ENCODE measurements around the gene IRAK2.
A peak's percentile ranks its signal among the peaks of the same experiment; 100 is the strongest.
"Not testable (repeated sequence)": the region's sequence is repeated elsewhere in the genome, so short reads cannot be mapped to it uniquely, and the experiment has no call there.

The IRAK2 gene

DNA sequence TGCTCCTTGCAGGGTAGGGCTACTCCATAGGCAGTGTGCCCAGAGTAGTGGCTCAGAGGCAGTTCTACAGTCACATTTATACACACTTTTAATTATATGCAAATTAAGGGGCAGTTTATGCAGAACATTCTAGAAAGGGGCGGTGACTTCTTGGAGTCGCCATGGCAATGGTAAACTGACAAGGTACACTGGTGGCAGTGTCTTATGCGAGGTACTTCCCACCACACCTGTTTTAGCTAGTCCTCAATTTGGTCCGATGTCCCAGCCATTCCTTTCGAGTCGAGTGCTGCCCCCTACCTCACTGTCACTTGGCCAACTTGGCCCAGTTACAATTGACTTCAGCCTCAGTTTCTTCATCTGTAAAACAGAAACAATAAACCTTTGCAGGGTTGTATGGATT, 3.8 kb upstream of the IRAK2 start:
- DNase-seq (ENCODE audit: low spot score): no peak

DNA sequence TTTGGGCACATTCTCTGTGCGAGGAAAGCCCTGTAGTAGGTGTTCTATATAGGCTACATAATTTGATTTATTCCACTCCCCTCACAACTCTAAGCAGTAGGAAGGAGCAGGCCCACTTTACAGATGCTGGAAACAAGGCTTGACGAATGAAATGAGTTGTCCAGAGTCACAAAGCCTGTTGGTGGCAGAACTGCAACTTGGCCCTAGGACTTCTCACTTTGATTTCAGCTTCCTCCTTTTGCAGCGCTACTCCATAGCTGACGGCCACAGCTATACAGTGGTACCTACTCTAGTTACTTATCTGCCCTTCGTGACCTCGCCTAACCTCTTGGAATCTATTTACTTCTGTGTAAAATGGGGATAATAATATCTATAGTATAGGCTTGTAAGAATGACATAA, 2.5 kb upstream of the IRAK2 start:
- no peak for DNase-seq (ENCODE audit: low spot score)

DNA sequence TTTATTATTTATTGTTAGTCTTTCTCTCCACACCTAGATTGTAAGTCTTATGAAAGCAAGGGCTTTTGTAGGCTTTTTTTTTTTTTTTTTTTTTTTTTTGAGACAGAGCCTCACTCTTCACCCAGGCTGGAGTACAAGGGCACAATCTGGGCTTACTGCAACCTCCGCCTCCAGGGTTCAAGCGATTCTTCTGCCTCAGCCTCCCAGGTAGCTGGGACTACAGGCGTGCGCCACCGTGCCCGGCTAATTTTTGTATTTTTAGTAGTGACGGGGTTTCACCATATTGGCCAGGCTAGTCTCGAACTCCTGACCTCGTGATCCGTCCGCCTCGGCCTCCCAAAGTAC, 546 bp upstream of the IRAK2 start:
- not testable (repeated sequence) for DNase-seq (ENCODE audit: low spot score)

DNA sequence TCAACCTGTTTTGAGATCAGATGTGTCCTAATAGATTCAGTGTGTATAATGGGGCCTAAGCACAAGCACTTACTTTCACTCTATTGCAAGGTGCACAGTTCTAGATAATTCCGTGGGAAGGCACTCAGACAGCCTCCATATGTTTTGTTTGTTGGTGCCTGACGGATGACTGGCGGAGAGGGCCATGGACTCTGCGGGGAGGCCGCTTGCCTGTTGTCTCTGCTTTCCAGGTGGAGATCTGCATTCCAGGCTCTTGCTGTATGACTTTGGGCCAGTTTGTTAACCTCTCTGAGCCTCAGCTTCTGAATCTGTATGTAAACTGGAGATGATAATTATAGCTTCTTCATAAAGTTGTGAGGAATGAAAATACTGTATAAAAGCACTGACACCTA, 1.5 kb downstream of the IRAK2 start:
- no peak for DNase-seq (ENCODE audit: low spot score)

DNA sequence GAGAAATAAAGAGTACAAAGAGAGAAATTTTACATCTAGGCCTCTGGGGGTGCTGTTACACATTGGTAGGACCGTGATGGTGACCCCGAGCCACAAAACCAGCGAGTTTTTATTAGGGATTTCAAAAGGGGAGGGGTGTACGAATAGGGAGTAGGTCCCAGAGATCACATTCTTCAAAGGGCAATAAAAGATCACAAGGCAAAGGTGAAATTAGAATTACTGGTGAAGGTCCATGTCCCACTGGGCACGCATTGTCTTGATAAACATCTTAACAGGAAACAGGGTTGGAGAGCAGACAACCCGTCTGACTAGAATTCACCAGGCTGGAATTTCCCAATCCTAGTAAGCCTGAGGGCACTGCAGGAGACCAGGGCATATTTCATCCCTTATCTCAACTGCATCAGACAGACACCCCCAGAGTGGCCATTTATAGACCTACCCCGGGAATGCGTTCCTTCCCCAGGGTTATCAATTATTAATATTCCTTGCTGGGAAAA, 4.3 kb downstream of the IRAK2 start:
- DNase-seq (ENCODE audit: low spot score): no peak

DNA sequence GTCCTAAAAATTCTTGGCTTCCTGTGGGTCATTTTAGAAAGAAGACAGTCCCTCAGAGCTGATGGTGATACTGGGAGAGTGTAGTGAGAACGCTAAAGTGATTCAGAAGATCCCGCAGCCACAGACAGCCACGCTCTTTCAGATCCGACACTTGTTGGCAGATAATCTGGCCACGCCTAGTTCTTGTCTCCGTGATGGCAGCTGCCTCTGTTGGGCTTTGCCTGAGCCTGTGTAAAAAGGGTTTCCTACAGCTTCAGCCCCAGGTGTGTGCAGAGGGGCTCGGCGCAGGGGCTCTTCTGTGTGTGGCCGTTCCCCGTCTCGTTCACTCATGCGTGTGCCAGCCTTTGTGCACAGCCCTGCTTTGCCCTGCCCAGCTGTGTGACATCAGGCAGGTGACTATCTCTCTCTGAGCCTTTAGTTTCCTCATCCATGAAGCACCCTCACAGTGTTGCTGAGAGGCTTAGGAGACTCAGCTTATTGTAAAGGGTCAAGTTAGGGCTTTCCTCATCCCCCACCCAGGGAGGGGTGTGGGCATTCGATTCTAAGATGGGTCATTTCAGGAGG, 6.3 kb downstream of the IRAK2 start:
- DNase-seq (ENCODE audit: low spot score): no peak

DNA sequence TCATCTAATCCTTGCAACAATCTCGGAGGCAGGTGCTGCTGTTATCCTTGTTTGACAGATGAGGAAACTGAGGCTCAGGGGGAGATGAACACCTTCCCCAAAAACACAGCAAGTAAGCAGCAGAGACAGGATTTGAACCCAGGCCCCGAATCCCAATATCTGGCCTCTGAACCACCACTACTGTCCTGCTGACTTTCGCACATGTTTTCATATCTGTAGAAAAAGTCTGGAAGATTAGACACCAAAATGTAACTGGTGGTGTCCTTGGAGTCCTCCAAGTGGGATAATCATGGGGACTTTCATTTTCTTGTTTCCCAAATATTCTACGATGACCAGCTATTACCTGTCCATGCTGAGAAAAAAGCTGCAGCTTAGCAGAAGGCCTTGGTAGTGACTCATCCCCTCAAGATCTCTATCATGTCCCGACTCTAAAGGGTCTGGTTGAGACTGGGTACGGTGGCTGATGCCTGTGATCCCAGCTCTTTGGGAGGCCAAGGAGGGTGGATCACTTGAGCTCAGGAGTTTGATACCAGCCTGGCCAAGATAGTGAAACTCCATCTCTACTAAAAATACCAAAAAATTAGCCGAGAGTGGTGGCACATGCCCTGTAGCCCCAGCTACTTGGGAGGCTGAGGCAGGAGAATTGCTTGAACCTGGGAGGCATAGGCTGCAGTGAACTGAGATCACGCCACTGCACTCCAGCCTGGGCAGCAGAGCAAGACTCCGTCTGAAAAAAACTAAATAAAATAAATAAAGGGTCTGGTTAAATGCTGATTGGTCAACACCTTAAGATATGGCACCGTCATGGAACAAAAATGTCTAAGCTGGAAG, 8.6 kb downstream of the IRAK2 start:
- DNase-seq (ENCODE audit: low spot score): no peak

DNA sequence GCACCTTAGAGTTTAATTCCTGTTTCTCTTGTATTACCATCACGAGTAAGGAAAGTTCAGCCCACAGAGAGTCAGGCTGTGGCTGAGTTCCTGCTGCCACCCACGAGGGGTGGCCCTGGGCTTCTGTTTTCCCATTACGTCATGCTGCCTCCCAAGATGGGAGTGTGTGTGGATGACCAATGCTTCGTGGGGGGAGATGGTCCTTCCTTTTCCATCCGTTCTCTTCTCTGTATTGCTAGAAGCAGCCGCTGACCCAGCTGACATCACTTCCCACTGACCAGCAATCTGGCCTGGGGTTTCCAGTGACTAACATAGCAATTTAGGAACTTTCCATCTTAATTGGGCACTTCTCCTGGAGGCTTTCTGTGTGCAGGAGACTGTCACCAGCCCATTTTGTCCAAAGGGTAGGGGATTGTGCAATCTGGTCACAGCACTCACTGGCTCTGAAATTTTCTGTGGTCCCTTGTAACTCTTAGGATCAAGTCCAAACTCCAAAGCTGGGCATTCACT, 9.3 kb downstream of the IRAK2 start:
- DNase-seq (ENCODE audit: low spot score): peak; percentile 81

DNA sequence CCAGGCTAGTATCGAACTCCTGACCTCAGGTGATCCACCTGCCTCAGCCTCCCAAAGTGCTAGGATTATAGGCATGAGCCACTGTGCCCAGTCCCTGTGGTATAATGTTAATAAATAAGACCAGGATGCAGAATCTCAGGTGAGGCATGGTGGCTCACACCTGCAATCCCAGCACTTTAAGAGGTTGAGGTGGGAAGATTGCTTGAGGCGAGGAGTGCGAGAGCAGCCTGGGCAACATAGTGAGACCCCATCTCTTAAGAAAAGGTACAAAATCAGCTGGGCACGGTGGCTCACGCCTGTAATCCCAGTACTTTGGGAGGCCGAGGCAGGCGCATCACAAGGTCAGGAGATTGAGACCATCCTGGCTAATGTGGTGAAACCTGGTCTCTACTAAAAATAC, 10.6 kb downstream of the IRAK2 start:
- DNase-seq (ENCODE audit: low spot score): not testable (repeated sequence)

DNA sequence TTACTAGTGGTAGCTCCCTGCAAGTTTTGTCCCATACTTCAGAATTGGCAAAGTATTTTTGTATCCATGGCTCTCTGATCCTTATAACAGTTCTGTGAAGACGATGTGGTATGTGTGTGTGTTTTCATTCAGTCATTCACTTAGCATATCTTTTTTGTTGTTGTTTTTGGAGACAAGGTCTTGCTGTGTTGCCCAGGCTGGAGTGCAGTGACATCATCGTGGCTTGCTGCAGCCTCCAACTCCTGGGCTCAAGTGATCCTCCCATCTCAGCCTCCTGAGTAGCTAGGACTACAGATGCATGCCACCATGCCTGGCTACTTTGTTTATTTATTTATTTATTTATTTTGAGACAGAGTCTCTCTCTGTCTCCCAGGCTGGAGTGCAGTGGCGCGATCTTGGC, 11.4 kb downstream of the IRAK2 start:
- not testable (repeated sequence) for DNase-seq (ENCODE audit: low spot score)

DNA sequence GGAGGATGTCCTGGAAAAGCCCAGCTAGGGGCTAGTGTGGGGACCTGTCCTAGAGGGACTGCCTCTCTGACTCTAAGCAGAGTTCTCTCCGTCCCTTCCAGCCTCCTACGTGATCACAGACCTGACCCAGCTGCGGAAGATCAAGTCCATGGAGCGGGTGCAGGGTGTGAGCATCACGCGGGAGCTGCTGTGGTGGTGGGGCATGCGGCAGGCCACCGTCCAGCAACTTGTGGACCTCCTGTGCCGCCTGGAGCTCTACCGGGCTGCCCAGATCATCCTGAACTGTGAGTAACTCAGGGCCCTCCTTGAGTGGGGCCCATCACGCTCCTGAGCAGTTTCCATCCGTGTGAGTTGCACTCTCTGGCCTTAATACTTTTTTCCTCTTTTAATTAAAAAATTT, 13.0 kb downstream of the IRAK2 start:
- DNase-seq (ENCODE audit: low spot score): no peak

DNA sequence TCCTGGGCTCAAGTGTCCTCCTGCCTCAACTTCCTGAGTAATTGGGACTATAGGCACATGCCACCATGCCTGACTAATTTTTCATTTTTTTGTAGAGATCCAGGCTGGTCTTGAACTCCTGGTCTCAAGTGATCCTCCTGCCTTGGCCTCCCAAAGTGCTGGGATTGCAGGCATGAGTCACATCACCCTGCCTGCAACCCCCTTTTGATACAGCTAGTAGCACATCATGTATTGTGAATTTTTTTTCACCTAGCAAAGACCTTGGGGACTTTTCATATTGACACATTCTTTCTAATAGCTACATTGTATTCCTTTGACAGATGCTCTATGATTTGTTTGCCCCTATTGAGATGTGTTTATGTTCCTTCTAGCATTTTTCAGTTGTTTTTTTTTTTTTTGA, 14.2 kb downstream of the IRAK2 start:
- no peak for DNase-seq (ENCODE audit: low spot score)

DNA sequence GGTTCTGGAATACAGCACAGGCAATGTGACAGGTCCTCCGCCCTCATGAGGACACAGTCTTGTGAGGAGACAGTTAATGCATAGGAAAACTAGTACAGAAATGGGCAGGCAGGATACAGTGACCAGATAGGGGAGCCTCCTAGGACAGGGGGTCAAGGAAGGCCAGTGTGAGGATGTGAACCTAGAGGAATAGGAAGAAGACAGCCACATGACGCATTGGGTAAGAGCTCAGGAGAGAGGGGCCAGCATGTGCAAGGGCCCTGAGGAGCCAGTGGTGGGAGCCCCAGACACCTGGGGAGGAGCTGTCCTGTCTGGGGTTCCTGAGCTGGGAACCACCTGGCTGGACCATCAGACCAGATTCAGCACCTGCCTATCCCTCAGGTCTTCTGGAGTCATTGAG, 15.6 kb downstream of the IRAK2 start:
- DNase-seq (ENCODE audit: low spot score): no peak

DNA sequence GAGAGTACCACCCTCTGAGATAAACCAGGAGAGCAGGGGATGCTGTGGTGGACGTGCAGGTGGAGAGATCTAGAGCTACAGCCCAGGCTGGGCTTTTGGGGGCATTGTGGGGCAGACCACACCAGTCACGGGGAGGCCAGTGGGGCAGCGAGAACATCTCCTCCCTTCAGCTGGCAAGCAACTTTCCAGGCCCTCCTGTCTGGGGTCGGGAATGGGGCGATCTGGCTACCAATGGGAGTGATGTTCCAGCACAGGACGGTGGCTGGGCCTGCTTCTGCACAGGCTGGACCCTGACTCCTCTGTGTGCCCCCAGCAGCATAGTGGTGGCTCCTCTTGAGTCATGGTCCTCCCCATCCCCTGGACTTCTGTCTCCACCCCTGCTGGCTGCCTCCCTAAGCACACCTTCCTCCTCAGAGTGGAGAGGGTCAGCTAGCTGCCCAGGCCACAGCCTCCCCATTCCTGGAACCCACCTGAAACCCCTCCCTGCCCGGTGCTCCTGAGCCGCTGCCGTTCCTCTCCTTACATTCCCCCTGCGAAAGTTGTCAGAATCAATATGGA, 16.1 kb downstream of the IRAK2 start:
- no peak for DNase-seq (ENCODE audit: low spot score)

DNA sequence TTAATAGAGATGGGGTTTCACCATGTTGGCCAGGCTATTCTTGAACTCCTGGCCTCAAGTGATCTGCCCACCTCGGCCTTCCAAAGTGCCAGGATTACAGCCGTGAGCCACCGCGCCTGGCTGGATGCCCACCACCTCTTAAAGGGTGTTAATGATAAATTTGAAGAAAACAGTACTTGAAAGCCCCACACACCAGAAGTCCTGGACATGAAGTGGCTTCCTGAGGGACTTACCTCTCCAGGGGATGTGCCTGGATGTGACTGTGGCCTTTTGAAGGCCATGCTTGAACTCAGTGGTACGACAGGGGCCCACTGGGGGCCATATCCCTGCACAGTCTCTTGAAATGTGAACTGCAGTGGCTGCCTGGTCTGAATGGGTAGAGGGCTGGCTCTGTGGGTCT, 18.2 kb downstream of the IRAK2 start:
- no peak for DNase-seq (ENCODE audit: low spot score)

DNA sequence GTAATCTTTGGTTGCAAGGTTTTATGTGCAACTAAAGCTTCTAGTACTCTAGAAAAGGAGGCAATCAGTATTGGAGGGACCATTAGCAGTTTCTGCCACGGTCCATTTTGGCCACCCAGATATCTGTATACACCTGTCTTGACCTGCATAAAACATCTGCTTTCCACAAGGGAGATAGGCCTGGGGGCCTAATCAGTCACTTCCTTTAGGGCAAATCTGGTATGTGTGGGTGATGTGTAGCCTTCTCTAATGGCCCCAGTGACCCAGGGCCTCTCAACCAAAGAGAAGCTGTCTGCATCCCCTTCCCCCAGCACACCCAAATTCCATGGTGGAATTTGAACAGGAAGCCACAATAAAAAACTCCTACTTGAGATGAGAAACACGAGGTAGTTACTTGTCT, 19.5 kb downstream of the IRAK2 start:
- DNase-seq (ENCODE audit: low spot score): no peak

DNA sequence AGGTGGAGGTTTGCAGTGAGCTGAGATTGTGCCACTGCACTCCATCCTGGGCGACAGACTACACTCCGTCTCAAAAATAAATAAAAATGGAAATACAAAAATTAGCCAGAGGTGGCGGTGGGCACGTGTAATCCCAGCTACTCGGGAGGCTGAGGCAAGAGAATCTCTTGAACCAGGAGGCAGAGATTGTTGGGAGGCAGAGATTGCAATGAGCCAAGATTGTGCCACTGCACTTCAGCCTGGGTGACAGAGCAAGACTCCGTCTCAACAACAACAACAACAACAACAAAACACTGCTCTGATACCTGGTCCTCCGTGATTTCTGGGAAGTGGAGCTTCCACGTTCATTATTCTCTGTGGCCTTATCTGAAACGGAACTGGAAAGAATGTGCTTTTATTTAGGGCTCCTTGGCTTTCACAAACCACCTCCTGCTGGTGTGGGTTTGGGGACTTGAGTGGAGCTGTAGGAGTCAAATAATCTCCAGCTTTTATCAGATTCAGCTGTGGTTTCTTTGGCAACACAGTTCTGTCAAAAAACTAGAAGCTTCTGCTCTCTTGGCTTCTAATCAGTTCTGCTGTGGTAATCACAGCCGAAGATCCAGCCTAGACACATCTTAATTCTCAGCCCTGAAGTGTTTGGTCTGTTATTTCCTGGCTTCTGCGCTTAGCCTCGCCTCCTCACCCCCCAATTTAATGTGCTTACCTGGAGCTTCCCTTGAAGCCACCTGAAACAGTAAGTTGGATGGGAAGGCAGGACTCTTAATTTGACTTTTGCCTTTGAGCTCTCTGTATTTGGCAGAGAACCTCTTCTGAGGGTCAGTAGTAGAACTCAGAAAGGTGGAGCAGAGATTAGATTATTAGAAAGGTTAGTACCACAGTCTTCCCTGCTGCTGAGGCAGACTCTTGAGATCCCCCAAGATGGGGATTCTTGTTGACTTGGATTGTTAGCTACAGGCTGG, 21.4 kb downstream of the IRAK2 start:
- DNase-seq (ENCODE audit: low spot score): no peak

DNA sequence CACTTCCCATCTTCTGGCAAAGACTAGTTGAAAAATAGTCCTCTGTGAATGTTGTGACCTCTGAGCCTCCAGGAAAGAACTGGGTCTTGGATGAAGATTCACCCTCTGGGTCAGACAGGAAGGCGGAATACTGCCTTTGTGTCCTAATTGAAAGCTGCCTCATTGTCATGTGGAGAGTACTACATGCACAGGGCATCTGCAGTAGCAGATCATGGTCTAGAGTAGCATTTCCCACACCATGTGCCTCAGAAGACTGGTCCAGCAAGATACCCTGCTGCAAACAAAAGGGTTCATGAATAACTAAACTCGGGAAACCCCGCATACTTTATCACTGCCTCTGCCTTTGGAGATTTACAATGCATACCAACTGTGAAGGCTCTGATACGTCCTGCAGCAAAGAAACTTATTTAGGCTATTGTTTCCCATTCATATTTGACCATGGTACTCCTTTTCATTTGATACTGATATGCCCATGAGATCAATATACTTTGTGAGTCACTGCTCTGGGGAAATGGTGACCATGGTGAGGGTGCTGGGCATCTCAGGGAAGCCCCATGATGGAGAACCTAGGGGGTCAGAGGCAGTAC, 22.7 kb downstream of the IRAK2 start:
- DNase-seq (ENCODE audit: low spot score): no peak

DNA sequence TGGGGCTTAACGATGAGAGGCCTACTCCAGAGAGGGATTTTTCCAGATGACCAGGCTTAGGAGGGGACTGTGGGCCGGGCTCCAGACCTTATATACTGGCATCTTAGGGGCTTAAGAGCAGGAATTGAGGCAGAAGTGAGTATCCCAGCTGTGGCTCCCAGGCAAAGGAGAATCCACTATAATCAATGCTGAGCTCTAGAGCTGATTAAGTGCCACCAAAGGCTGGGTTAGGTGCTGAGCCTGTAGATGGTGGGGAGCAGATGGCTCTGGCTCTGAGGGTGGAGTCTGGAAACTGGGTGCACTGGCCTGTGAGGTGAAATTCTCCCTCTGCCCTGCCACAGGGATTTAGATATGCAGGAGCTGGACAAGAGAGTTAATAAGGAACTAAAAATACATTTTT, 23.2 kb downstream of the IRAK2 start:
- DNase-seq (ENCODE audit: low spot score): no peak

DNA sequence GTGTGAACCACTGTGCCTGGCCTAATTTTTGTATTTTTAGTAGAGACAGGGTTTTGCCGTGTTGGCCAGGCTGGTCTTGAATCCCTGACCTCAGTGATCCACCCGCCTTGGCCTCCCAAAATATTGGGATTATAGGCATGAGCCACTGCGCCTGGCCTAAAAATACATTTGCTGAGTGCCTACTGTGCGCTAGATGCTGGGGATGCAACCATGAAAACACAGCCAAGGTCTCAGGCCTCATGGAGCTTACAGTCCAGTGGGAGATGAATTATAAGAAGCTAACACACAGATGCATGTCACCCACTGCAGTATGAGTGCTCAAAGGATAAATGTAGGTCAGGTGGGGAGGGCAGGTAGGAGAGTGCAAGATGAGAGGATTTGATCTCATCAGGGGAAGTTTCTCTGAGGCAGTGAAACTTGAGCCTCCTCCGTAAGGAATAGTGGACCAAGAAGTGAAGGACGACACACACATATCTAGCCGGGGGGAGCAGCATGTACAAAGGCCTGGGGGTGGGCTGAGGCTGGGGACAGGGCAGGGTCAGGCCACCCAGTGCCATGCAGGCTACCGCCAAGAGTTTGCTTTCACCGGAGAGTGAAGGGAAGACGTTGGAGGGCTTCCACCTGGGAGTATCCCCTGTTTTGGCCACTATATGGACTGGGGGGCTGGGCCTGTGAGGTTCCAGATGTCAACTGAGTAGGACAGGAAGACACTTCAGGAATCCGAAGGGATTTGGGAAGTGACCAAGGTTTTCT, 24.3 kb downstream of the IRAK2 start:
- DNase-seq (ENCODE audit: low spot score): no peak

Data from globus pallidus (tissue), 1 donor.